H9 (cell line): ENCODE measurements around the gene NKAIN2. TPM values are rescaled to one million over a fixed set of nuclear protein-coding genes. Genes with fewer than 3 reads are reported as not detected.

Experiments used
- DNase-seq: peaks from one replicate; pipeline ENCODE4 v3.0.0-alpha.2; 2017
- H2AFZ ChIP-seq: one replicate; pipeline ENCODE4 v1.6.1; 2013; ENCODE audit warnings: mild to moderate bottlenecking, low read length, control low read depth, moderate library complexity
- H2AK5ac ChIP-seq: 2 replicates; pipeline ENCODE4 v1.6.1; 2013; ENCODE audit warnings: low read length, control low read depth, mixed read lengths; ENCODE audit not compliant: insufficient read length
- H2BK120ac ChIP-seq: one replicate; pipeline ENCODE4 v1.6.1; 2013; ENCODE audit warnings: low read depth, mild to moderate bottlenecking, low read length, control low read depth, inconsistent platforms; ENCODE audit not compliant: poor library complexity, severe bottlenecking
- H2BK12ac ChIP-seq: 2 replicates; pipeline ENCODE4 v1.6.1; 2013; ENCODE audit warnings: low read length, control low read depth, mixed read lengths, low read depth; ENCODE audit not compliant: insufficient read length
- H2BK15ac ChIP-seq: 2 replicates; pipeline ENCODE4 v1.6.1; 2013; ENCODE audit warnings: low read depth, low read length, control low read depth
- H2BK20ac ChIP-seq: one replicate; pipeline ENCODE4 v1.6.1; 2013; ENCODE audit warnings: low read depth, mild to moderate bottlenecking, low read length, control low read depth, inconsistent platforms; ENCODE audit not compliant: poor library complexity, severe bottlenecking
- H2BK5ac ChIP-seq: 2 replicates; pipeline ENCODE4 v1.6.1; 2013; ENCODE audit warnings: low read length, control low read depth, mixed read lengths; ENCODE audit not compliant: insufficient read length
- H3K14ac ChIP-seq: 2 replicates; pipeline ENCODE4 v1.6.1; 2013; ENCODE audit warnings: low read length, control low read depth; ENCODE audit not compliant: insufficient read depth
- H3K18ac ChIP-seq: 2 replicates; pipeline ENCODE4 v1.6.1; 2013; ENCODE audit warnings: low read depth, mild to moderate bottlenecking, mixed read lengths, low read length, control low read depth; ENCODE audit not compliant: insufficient read length
- H3K23ac ChIP-seq: 2 replicates; pipeline ENCODE4 v1.6.1; 2013; ENCODE audit warnings: low read length, control low read depth, mixed read lengths, low read depth; ENCODE audit not compliant: insufficient read length
- H3K23me2 ChIP-seq: 2 replicates; pipeline ENCODE4 v1.6.1; 2013; ENCODE audit warnings: low read depth, mild to moderate bottlenecking, mixed read lengths, low read length, control low read depth; ENCODE audit not compliant: insufficient read length, poor library complexity, severe bottlenecking
- H3K27ac ChIP-seq: 2 replicates; pipeline ENCODE4 v1.5.1; 2013; ENCODE audit warnings: low read length, control low read depth, mixed read lengths, low read depth; ENCODE audit not compliant: insufficient read length
- H3K27me3 ChIP-seq: 2 replicates; pipeline ENCODE4 v1.6.1; 2013; ENCODE audit warnings: low read length, control low read depth, inconsistent platforms; ENCODE audit not compliant: insufficient read depth
- H3K4ac ChIP-seq: 2 replicates; pipeline ENCODE4 v1.6.1; 2013; ENCODE audit warnings: low read depth, mild to moderate bottlenecking, control low read depth, inconsistent platforms, low read length, moderate library complexity
- H3K4me1 ChIP-seq: 2 replicates; pipeline ENCODE4 v1.6.1; 2013; ENCODE audit warnings: low read length, control low read depth, inconsistent platforms; ENCODE audit not compliant: insufficient read depth
- H3K4me2 ChIP-seq: 2 replicates; pipeline ENCODE4 v1.6.1; 2013; ENCODE audit warnings: low read length, control low read depth, mixed read lengths; ENCODE audit not compliant: insufficient read length, insufficient read depth
- H3K56ac ChIP-seq: 2 replicates; pipeline ENCODE4 v1.6.1; 2013; ENCODE audit warnings: low read depth, mild to moderate bottlenecking, mixed read lengths, low read length, control low read depth; ENCODE audit not compliant: insufficient read length
- H3K79me1 ChIP-seq: 2 replicates; pipeline ENCODE4 v1.6.1; 2013; ENCODE audit warnings: low read depth, mild to moderate bottlenecking, moderate library complexity, low read length, control low read depth, inconsistent platforms; ENCODE audit not compliant: insufficient read depth, poor library complexity, severe bottlenecking
- H3K79me2 ChIP-seq: 2 replicates; pipeline ENCODE4 v1.6.1; 2013; ENCODE audit warnings: low read length, control low read depth, inconsistent platforms; ENCODE audit not compliant: insufficient read depth
- H3K9ac ChIP-seq: 2 replicates; pipeline ENCODE4 v1.6.1; 2013; ENCODE audit warnings: low read length, control low read depth, mixed read lengths; ENCODE audit not compliant: insufficient read length; ENCODE audit errors: extremely low read depth
- H3K9me3 ChIP-seq: one replicate; pipeline ENCODE4 v1.6.1; 2013; ENCODE audit warnings: low read depth, low read length, inconsistent platforms; ENCODE audit not compliant: control insufficient read depth
- H3T11ph ChIP-seq: one replicate; pipeline ENCODE4 v1.6.1; 2013; ENCODE audit warnings: mild to moderate bottlenecking, low read length, control low read depth, inconsistent platforms
- H4K20me1 ChIP-seq: one replicate; pipeline ENCODE4 v1.6.1; 2013; ENCODE audit not compliant: control insufficient read depth, insufficient read length, insufficient read depth
- H4K5ac ChIP-seq: 2 replicates; pipeline ENCODE4 v1.6.1; 2013; ENCODE audit warnings: low read depth, mild to moderate bottlenecking, mixed read lengths, low read length, control low read depth; ENCODE audit not compliant: insufficient read length
- H4K8ac ChIP-seq: replicated peaks from 2 replicates; pipeline ENCODE4 v1.6.1; 2013; ENCODE audit warnings: low read length, control low read depth, mixed read lengths, low read depth; ENCODE audit not compliant: insufficient read length
- H4K91ac ChIP-seq: 2 replicates; pipeline ENCODE4 v1.6.1; 2013; ENCODE audit warnings: low read depth, mild to moderate bottlenecking, moderate library complexity, mixed read lengths, low read length, control low read depth; ENCODE audit not compliant: insufficient read length
- H3K27ac Mint-ChIP-seq, 3 experiments: 2 replicates in 2 of 3; 3 replicates in 1 of 3; pipeline ENCODE4 v1.8.0; 2020 to 2021; ENCODE audit warnings: mixed read lengths in 3 of 3, mild to moderate bottlenecking in 1 of 3, moderate library complexity in 1 of 3
- H3K27me3 Mint-ChIP-seq: 2 replicates; pipeline ENCODE4 v1.8.0; 2021; ENCODE audit warnings: low read depth, mild to moderate bottlenecking, moderate library complexity, mixed read lengths
- H3K36me3 Mint-ChIP-seq, 3 experiments: 2 replicates in 2 of 3; 3 replicates in 1 of 3; pipeline ENCODE4 v1.8.0; 2020 to 2021; ENCODE audit warnings: low read depth in 3 of 3, mixed read lengths in 3 of 3; ENCODE audit not compliant: insufficient read depth in 1 of 3
- H3K4me1 Mint-ChIP-seq, 2 experiments: 2 replicates each; pipeline ENCODE4 v1.8.0; 2020; ENCODE audit warnings: mixed read lengths in 2 of 2
- H3K4me3 Mint-ChIP-seq, 2 experiments: 2 replicates in 1 of 2; 3 replicates in 1 of 2; pipeline ENCODE4 v1.8.0; 2020 to 2021; ENCODE audit warnings: mild to moderate bottlenecking in 2 of 2, mixed read lengths in 2 of 2, moderate library complexity in 1 of 2
- H3K9me3 Mint-ChIP-seq, 2 experiments: 2 replicates in 1 of 2; 3 replicates in 1 of 2; pipeline ENCODE4 v1.8.0; 2020; ENCODE audit warnings: mild to moderate bottlenecking in 2 of 2, mixed read lengths in 2 of 2, moderate library complexity in 1 of 2
- WGBS: extraction: QIAGEN DNeasy Blood & Tissue Kit; methylation state at CpG from one replicate; pipeline ENCODE4 v1.1.7; 2013; ENCODE audit warnings: missing lambda C conversion rate, low lambda C conversion rate, mixed read lengths; ENCODE audit not compliant: insufficient read length; ENCODE audit errors: extremely low coverage; 5-methylcytosine and 5-hydroxymethylcytosine counted together
- total RNA-seq: library from RNA; stranded (reverse); gene quantifications from 2 replicates; pipeline ENCODE4 v1.2.1, GENCODE V29; 2021
- TF ChIP-seq, protein P1 (sequence below): fragments of 200-600 bp; sonication (generic); conservative IDR thresholded peaks from 3 replicates; pipeline ENCODE4 v1.8.0; 2021; ENCODE audit warnings: antibody characterized with exemption, mild to moderate bottlenecking

NKAIN2 gene
- total RNA-seq, 1 experiment from 2014 or later = 0.17 TPM

DNA sequence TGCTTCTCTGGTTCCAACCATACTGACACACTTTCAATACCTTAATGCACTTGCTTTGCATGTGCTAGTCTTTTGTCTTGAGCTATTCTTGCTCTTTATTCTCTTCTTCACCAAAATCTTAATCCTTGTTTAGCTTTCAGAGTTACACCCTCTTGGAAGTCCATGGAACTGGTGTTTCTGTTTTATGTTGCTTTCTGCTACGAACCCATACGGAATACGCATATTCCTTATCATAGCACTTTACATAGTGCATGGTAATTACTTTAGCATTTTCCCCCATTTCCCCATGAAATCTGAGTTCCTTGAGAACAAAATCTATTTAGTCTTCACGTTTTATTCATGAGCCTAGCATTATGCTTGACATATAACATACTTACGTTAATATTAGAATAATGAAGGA lies 270.9 kb downstream of the NKAIN2 start:
- H2BK15ac ChIP-seq = no peak overlapping the region
- H3K4ac ChIP-seq = no peak overlapping the region
- no peaks in the 10 kb centered on the region for H3K79me1 ChIP-seq
- no peak overlapping the region for H2BK5ac ChIP-seq
- no peak overlapping the region for H4K91ac ChIP-seq
- H2BK20ac ChIP-seq = no peak overlapping the region
- H2BK12ac ChIP-seq = no peak overlapping the region
- no peak overlapping the region for H3K14ac ChIP-seq
- H2BK120ac ChIP-seq = no peak overlapping the region
- no peak overlapping the region for H3K9ac ChIP-seq
- H3K9me3 ChIP-seq = no peaks in the 10 kb centered on the region
- no peak overlapping the region for H4K5ac ChIP-seq
- H3K23me2 ChIP-seq = no peaks in the 10 kb centered on the region
- Mint-ChIP-seq H3K27ac (no peak overlapping the region), H3K9me3 (no peaks in the 10 kb centered on the region), H3K4me3 (no peak overlapping the region), H3K36me3 (no peaks in the 10 kb centered on the region), H3K27me3 (no peaks in the 10 kb centered on the region), H3K4me1 (peaks cover 9 to 13% of the 10 kb centered on the region in 2 experiments)
- no peak overlapping the region for H2AFZ ChIP-seq
- DNase-seq = no peak
- H3K27ac ChIP-seq = no peak overlapping the region
- H3K4me1 ChIP-seq = peaks cover 3% of the 10 kb centered on the region; the same call in 1 of the 2 replicates
- no peaks in the 10 kb centered on the region for H4K20me1 ChIP-seq
- TF ChIP-seq, protein P1, sequence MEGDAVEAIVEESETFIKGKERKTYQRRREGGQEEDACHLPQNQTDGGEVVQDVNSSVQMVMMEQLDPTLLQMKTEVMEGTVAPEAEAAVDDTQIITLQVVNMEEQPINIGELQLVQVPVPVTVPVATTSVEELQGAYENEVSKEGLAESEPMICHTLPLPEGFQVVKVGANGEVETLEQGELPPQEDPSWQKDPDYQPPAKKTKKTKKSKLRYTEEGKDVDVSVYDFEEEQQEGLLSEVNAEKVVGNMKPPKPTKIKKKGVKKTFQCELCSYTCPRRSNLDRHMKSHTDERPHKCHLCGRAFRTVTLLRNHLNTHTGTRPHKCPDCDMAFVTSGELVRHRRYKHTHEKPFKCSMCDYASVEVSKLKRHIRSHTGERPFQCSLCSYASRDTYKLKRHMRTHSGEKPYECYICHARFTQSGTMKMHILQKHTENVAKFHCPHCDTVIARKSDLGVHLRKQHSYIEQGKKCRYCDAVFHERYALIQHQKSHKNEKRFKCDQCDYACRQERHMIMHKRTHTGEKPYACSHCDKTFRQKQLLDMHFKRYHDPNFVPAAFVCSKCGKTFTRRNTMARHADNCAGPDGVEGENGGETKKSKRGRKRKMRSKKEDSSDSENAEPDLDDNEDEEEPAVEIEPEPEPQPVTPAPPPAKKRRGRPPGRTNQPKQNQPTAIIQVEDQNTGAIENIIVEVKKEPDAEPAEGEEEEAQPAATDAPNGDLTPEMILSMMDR = no peak
- no peak overlapping the region for H3K56ac ChIP-seq
- no CpG with 5 or more reads among the region's 5 CpGs for WGBS
- no peak overlapping the region for H3K23ac ChIP-seq
- no peak overlapping the region for H2AK5ac ChIP-seq
- H3K4me2 ChIP-seq = no peak overlapping the region
- H3T11ph ChIP-seq = no peak overlapping the region
- H4K8ac ChIP-seq = no peak overlapping the region
- H3K79me2 ChIP-seq = no peaks in the 10 kb centered on the region
- H3K18ac ChIP-seq = no peak overlapping the region
- H3K27me3 ChIP-seq = no peaks in the 10 kb centered on the region
